OCI-LY7 (cell line): ENCODE data around the gene ZNF683. TPM values are rescaled to one million over a fixed set of nuclear protein-coding genes. Genes with fewer than 3 reads are reported as not detected.

Experiments used
- BruUV-seq: library from RNA; stranded (reverse); fragments of 400-500 nt; replicated peaks from 2 replicates; lab custom pipeline; 2021; lab: Mats Ljungman, UMichigan
- CTCF ChIA-PET: fragments of 300-600 bp; sonication (Branson Sonifier 250); formaldehyde crosslinking; loops from one replicate; lab custom pipeline; 2022; ENCODE audit warnings: antibody characterized with exemption; ENCODE audit not compliant: unreplicated experiment; lab: Charles Lee
- POLR2A ChIA-PET: fragments of 300-600 bp; sonication (Branson Sonifier 250); formaldehyde crosslinking; loops from one replicate; lab custom pipeline; 2022; ENCODE audit warnings: antibody characterized with exemption; lab: Charles Lee
- DNase-seq: peaks from one replicate; pipeline ENCODE4 v3.0.0-alpha.2; 2015; ENCODE audit warnings: low spot score
- H2AFZ ChIP-seq: fragments of 200-600 bp; sonication (generic), shearing (Covaris generic); 2 replicates; pipeline ENCODE4 v1.6.1; 2014; ENCODE audit warnings: mild to moderate bottlenecking, antibody characterized with exemption, low read length, moderate library complexity
- H3K27ac ChIP-seq: fragments of 200-600 bp; sonication (generic); 2 replicates; pipeline ENCODE4 v1.5.1; 2014; ENCODE audit warnings: mixed run types, low read depth, mild to moderate bottlenecking, moderate library complexity, low read length, inconsistent platforms; ENCODE audit not compliant: poor library complexity, severe bottlenecking
- H3K36me3 ChIP-seq: fragments of 200-600 bp; sonication (generic); 2 replicates; pipeline ENCODE4 v1.6.1; 2014; ENCODE audit warnings: mild to moderate bottlenecking, antibody characterized with exemption, low read length, moderate library complexity, mixed read lengths; ENCODE audit not compliant: insufficient read depth
- H3K4me1 ChIP-seq: fragments of 200-600 bp; sonication (generic); 2 replicates; pipeline ENCODE4 v1.5.1; 2014; ENCODE audit warnings: mild to moderate bottlenecking, low read length; ENCODE audit not compliant: insufficient read depth, poor library complexity, severe bottlenecking
- H3K4me2 ChIP-seq: fragments of 200-600 bp; sonication (generic); 2 replicates; pipeline ENCODE4 v1.6.1; 2014; ENCODE audit warnings: mild to moderate bottlenecking, low read length
- H3K4me3 ChIP-seq: fragments of 200-600 bp; sonication (generic); 2 replicates; pipeline ENCODE4 v1.5.1; 2014; ENCODE audit warnings: mild to moderate bottlenecking, low read depth, low read length; ENCODE audit not compliant: poor library complexity, severe bottlenecking
- H3K79me2 ChIP-seq: fragments of 200-600 bp; sonication (generic); 2 replicates; pipeline ENCODE4 v1.6.1; 2016; ENCODE audit warnings: low read depth, mild to moderate bottlenecking, low read length, moderate library complexity, mixed read lengths; ENCODE audit not compliant: insufficient read depth
- H3K9me2 ChIP-seq: fragments of 200-600 bp; sonication (generic); 2 replicates; pipeline ENCODE4 v1.6.1; 2016; ENCODE audit warnings: mild to moderate bottlenecking, low read length, mixed read lengths; ENCODE audit not compliant: insufficient read depth
- H3K9me3 ChIP-seq: fragments of 200-600 bp; sonication (generic); 2 replicates; pipeline ENCODE4 v1.6.1; 2014; ENCODE audit warnings: mild to moderate bottlenecking, mixed run types, low read length, mixed read lengths
- H4K20me1 ChIP-seq: fragments of 200-600 bp; sonication (generic); 2 replicates; pipeline ENCODE4 v1.6.1; 2014; ENCODE audit warnings: mild to moderate bottlenecking, antibody characterized with exemption, low read length, moderate library complexity, mixed read lengths; ENCODE audit not compliant: insufficient read depth
- EZH2phosphoT487 ChIP-seq: fragments of 200-600 bp; sonication (generic); IDR thresholded peaks from 2 replicates; pipeline ENCODE4 v1.6.1; 2018; ENCODE audit warnings: low read depth, borderline replicate concordance, mild to moderate bottlenecking, mixed run types, antibody characterized with exemption, low read length, moderate library complexity, mixed read lengths
- intact Hi-C: fragments of 100-400 bp; cut with micrococcal nuclease; formaldehyde crosslinking; loops from one replicate; pipeline ENCODE4 v1.10.0; 2022; ENCODE audit not compliant: unreplicated experiment
- total RNA-seq, 2 experiments: library from RNA; depleted of rRNA in 1 of 2; stranded (reverse); fragments of >200 nt in 1 of 2; shearing (Covaris generic) in 1 of 2; gene quantifications; 2 replicates each; pipeline ENCODE4 v1.2.3, GENCODE V29; 2014 to 2022
- TF ChIP-seq, protein P1 (sequence below): fragments of 200-600 bp; sonication (generic); conservative IDR thresholded peaks from 2 replicates; pipeline ENCODE4 v1.5.1; 2014; ENCODE audit warnings: mild to moderate bottlenecking, antibody characterized with exemption, low read length, moderate library complexity, mixed read lengths

ZNF683 gene
- total RNA-seq, 2 experiments from 2014 or later = not detected

DNA sequence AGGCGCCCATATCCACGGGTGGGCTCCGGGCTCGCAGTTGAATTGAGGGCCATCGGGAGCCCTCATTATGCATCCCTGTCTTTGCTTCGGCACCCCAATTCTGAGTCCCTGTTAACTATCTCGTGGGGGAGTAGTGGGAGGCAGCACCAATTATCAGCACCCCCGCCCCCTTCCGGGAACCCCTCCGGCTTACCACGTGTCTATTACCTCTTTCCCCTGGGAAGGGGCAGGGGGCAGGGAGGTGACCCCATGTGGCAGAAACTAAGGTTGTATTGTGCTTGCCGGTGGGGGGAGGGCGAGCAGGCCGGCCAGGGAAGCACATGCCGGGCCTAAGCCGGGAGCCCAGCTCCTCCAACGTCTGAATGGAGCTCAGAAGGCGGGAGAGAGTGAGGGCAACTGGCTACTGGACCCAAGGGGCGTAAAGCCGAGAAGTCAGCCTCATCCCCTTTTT lies 39.1 kb upstream of the ZNF683 start:
- no peaks in the 10 kb centered on the region for H3K36me3 ChIP-seq
- H3K9me3 ChIP-seq = no peaks in the 10 kb centered on the region
- BruUV-seq = no TSS peak
- no peak overlapping the region for H3K4me3 ChIP-seq
- intact Hi-C loops = loop anchor here (10.0 kb wide), 1 partner anchor 307 kb away; no protein-coding TSS in a partner anchor
- no peak overlapping the region for H3K27ac ChIP-seq
- H3K9me2 ChIP-seq = no peaks in the 10 kb centered on the region
- H2AFZ ChIP-seq = no peak overlapping the region
- no peaks in the 10 kb centered on the region for H4K20me1 ChIP-seq
- ChIA-PET POLR2A (interaction anchor here (0.5 kb wide), 1 partner anchor 1758 kb away, joined by 3 read pairs; no protein-coding TSS in a partner anchor), CTCF (no interaction called here)
- no peak for TF ChIP-seq EZH2phosphoT487
- TF ChIP-seq, protein P1, sequence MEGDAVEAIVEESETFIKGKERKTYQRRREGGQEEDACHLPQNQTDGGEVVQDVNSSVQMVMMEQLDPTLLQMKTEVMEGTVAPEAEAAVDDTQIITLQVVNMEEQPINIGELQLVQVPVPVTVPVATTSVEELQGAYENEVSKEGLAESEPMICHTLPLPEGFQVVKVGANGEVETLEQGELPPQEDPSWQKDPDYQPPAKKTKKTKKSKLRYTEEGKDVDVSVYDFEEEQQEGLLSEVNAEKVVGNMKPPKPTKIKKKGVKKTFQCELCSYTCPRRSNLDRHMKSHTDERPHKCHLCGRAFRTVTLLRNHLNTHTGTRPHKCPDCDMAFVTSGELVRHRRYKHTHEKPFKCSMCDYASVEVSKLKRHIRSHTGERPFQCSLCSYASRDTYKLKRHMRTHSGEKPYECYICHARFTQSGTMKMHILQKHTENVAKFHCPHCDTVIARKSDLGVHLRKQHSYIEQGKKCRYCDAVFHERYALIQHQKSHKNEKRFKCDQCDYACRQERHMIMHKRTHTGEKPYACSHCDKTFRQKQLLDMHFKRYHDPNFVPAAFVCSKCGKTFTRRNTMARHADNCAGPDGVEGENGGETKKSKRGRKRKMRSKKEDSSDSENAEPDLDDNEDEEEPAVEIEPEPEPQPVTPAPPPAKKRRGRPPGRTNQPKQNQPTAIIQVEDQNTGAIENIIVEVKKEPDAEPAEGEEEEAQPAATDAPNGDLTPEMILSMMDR = no peak
- H3K79me2 ChIP-seq = no peaks in the 10 kb centered on the region
- H3K4me2 ChIP-seq = no peak overlapping the region
- H3K4me1 ChIP-seq = peaks cover 15% of the 10 kb centered on the region
- no peak for DNase-seq

DNA sequence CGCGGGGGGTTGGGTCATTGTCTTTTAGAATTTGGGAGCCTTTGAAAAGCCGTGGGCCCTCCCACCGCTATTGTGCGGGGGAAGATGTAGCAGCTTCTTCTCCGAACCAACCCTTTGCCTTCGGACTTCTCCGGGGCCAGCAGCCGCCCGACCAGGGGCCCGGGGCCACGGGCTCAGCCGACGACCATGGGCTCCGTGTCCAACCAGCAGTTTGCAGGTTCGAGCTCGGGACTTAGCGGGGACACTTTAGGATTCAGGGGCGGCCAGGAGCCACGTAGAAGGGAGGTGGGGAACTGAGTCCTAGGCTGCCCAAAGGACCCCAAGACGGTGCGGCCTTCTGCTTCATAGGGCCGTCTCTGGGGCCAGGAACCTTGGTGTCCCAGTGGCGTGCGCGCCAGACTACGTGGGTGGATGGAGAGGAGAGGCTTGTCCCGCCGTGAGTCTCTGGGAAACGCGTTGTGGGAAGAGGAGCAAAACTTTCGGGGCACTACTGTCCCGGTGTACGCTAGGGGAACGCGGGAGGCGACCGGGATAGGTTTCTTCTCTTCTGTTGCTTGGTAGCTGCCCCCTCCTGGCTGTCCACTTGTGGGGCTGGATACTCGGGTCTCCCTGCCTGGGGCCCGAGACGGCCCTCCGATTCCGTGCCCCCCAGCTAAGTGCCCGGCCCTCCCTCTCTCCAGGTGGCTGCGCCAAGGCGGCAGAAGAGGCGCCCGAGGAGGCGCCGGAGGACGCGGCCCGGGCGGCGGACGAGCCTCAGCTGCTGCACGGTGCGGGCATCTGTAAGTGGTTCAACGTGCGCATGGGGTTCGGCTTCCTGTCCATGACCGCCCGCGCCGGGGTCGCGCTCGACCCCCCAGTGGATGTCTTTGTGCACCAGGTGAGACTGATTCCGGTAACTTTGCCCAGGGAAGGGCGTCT lies 38.4 kb upstream of the ZNF683 start, which contains the start of gene LIN28A:
Gene LIN28A, plus strand, starts transcription at position 112 of the 918 bp plus-strand sequence. Its CDS starts 75 bp downstream, at position 187.
- Histone ChIP-seq H2AFZ (peak within 1 kb of the TSS; percentile 29; the same call in 1 of the 2 replicates), H3K9me2 (no peaks in the 10 kb centered on the region), H3K27ac (no peak within 1 kb of the TSS), H3K4me3 (no peak within 1 kb of the TSS), H4K20me1 (no peaks in the 10 kb centered on the region), H3K36me3 (no peaks in the 10 kb centered on the region), H3K4me1 (peaks cover 15% of the 10 kb centered on the region), H3K79me2 (no peaks in the 10 kb centered on the region), H3K9me3 (no peaks in the 10 kb centered on the region), H3K4me2 (peak within 1 kb of the TSS; percentile 26)
- DNase-seq = no peak
- POLR2A ChIA-PET = no interaction called here
- intact Hi-C loops = loop anchor here (10.0 kb wide), 1 partner anchor 306 kb away; no protein-coding TSS in a partner anchor
- BruUV-seq = no TSS peak
- CTCF ChIA-PET = no interaction called here
- no peak for TF ChIP-seq EZH2phosphoT487
- TF ChIP-seq, protein P1 = no peak
